IPS DF 4.7 (cell line): ENCODE measurements around the gene ACTRT2.

Experiments used
- DNase-seq: peaks from one replicate; pipeline ENCODE4 v3.0.0-alpha.2; 2013; ENCODE audit warnings: low spot score; ENCODE audit errors: extremely low read depth

Gene ACTRT2

GRCh38 chr1:3002349-3003038 lies 18.8 kb upstream of the ACTRT2 start:
- no peak for DNase-seq

- DNase-seq: no peak
Measured at GRCh38 chr1:3003039-3003940, 18.0 kb upstream of the ACTRT2 start.

- no peak for DNase-seq
Measured at GRCh38 chr1:3003941-3004270, 17.4 kb upstream of the ACTRT2 start.

GRCh38 chr1:3004285-3005205 lies 16.7 kb upstream of the ACTRT2 start:
- no peak for DNase-seq

- DNase-seq: no peak
Measured at GRCh38 chr1:3005771-3006170, 15.5 kb upstream of the ACTRT2 start.

- DNase-seq: no peak
Measured at GRCh38 chr1:3007298-3008147, 13.7 kb upstream of the ACTRT2 start.

- no peak for DNase-seq
Measured at GRCh38 chr1:3009021-3009420, 12.2 kb upstream of the ACTRT2 start.

GRCh38 chr1:3009556-3009955 lies 11.7 kb upstream of the ACTRT2 start:
- no peak for DNase-seq

GRCh38 chr1:3011127-3011526 lies 10.1 kb upstream of the ACTRT2 start:
- no peak for DNase-seq

GRCh38 chr1:3011631-3012455 lies 9.4 kb upstream of the ACTRT2 start:
- DNase-seq: no peak

- no peak for DNase-seq
Measured at GRCh38 chr1:3012456-3013291, 8.6 kb upstream of the ACTRT2 start.

GRCh38 chr1:3013371-3014049 lies 7.8 kb upstream of the ACTRT2 start:
- DNase-seq: no peak

GRCh38 chr1:3014050-3014440 lies 7.2 kb upstream of the ACTRT2 start:
- no peak for DNase-seq

- DNase-seq: no peak
Measured at GRCh38 chr1:3014443-3015268, 6.6 kb upstream of the ACTRT2 start.

GRCh38 chr1:3015269-3015635 lies 6.0 kb upstream of the ACTRT2 start:
- DNase-seq: no peak

- DNase-seq: no peak
Measured at GRCh38 chr1:3015744-3016143, 5.5 kb upstream of the ACTRT2 start.

- DNase-seq: no peak
Measured at GRCh38 chr1:3016641-3017439, 4.4 kb upstream of the ACTRT2 start.
